ENCODE data around the gene TAAR6.

- TF ChIP-seq POLR2A (IDR thresholded peaks at IDR 0.05) (no peak), CTCF (IDR thresholded peaks at IDR 0.05) (no peak)
These were observed 32.1 kb upstream of the TAAR6 start, which contains the start of gene TAAR9 for GRCh38 chr6:132537977-132538376.
